Right renal pelvis (tissue), 4 donors: Measurements from ENCODE around the gene GARNL3. TPM values are rescaled to one million over a fixed set of nuclear protein-coding genes. Genes with fewer than 3 reads are reported as not detected.

Experiments
- DNase-seq, 4 donors: peaks; one replicate each; pipeline ENCODE4 v3.0.0-alpha.2; 2013; ENCODE audit warnings: low read depth in 4 of 4, low spot score in 3 of 4, missing footprints in 1 of 4
- polyA plus RNA-seq, 4 donors: library from polyadenylated mRNA; unstranded; fragments of 120-200 nt; gene quantifications; one replicate each; pipeline ENCODE4 v1.2.1, GENCODE V29; 2013; ENCODE audit not compliant: insufficient read length in 4 of 4

GARNL3 gene
- polyA plus RNA-seq, 4 donors: 13.0 to 15.2 (median 14.3) TPM

- DNase-seq: no peak
Observed at GRCh38 chr9:127398715-127399400, 134.3 kb downstream of the GARNL3 start.

GRCh38 chr9:127399736-127400269, 135.2 kb downstream of the GARNL3 start:
- DNase-seq: no peak

- DNase-seq: no peak
Observed at GRCh38 chr9:127402401-127403090, 138.0 kb downstream of the GARNL3 start.

- DNase-seq: no peak
Observed at GRCh38 chr9:127403507-127404192, 139.1 kb downstream of the GARNL3 start.

GRCh38 chr9:127404631-127405030, 140.1 kb downstream of the GARNL3 start:
- DNase-seq: no peak

GRCh38 chr9:127405344-127406125, 141.0 kb downstream of the GARNL3 start:
- no peak for DNase-seq

- DNase-seq: no peak
Observed at GRCh38 chr9:127406799-127407491, 142.4 kb downstream of the GARNL3 start.

GRCh38 chr9:127407492-127407843, 142.9 kb downstream of the GARNL3 start:
- no peak for DNase-seq

GRCh38 chr9:127411122-127411521, 146.5 kb downstream of the GARNL3 start:
- no peak for DNase-seq

GRCh38 chr9:127415141-127415540, 150.6 kb downstream of the GARNL3 start:
- DNase-seq: no peak

GRCh38 chr9:127415657-127416056, 151.1 kb downstream of the GARNL3 start:
- DNase-seq: no peak

GRCh38 chr9:127417131-127418036, 152.8 kb downstream of the GARNL3 start:
- DNase-seq: no peak

- no peak for DNase-seq
Observed at GRCh38 chr9:127418037-127418471, 153.5 kb downstream of the GARNL3 start.

GRCh38 chr9:127419348-127419747, 154.8 kb downstream of the GARNL3 start:
- DNase-seq: no peak

- DNase-seq: no peak
Observed at GRCh38 chr9:127421057-127421456, 156.5 kb downstream of the GARNL3 start.

- no peak for DNase-seq
Observed at GRCh38 chr9:127422133-127422782, 157.7 kb downstream of the GARNL3 start.

- DNase-seq: no peak
Observed at GRCh38 chr9:127422787-127423186, 158.2 kb downstream of the GARNL3 start.

- DNase-seq: no peak
Observed at GRCh38 chr9:127423476-127423933, 158.9 kb downstream of the GARNL3 start.
